HG03025 (cell line): ENCODE results near the gene LTBR.
"Not testable (repeated sequence)": the region's sequence is repeated elsewhere in the genome, so short reads cannot be mapped to it uniquely, and the experiment has no call there.

ENCODE experiments used
- ATAC-seq: cut with Tn5 transposase; IDR thresholded peaks from one replicate; pipeline ENCODE4 v1.9.1; 2021; ENCODE audit warnings: mild to moderate bottlenecking, moderate library complexity; ENCODE audit not compliant: unreplicated experiment, low FRiP score

The LTBR gene

GRCh38 chr12:6420364-6420763, 36.4 kb downstream of the LTBR start:
- ATAC-seq: no peak

GRCh38 chr12:6423267-6424007, 39.5 kb downstream of the LTBR start:
- ATAC-seq: no peak

DNA sequence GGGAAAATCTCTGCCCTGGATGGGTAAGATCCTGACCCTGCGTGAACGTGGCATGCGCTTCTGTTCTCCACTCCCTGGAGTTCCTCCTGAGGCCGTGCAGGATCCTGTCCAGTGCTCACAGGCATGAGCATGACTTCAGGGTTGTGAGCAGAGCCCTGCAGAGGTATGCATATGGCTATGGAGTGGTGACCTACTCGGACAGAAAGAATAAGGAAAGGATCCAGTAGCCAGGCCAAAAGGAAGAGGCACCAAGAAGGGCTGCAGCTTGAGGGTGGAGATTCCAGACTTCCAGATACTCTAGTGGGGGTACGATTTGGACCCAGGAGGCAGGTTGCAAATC, 40.0 kb downstream of the LTBR start:
- ATAC-seq: no peak

DNA sequence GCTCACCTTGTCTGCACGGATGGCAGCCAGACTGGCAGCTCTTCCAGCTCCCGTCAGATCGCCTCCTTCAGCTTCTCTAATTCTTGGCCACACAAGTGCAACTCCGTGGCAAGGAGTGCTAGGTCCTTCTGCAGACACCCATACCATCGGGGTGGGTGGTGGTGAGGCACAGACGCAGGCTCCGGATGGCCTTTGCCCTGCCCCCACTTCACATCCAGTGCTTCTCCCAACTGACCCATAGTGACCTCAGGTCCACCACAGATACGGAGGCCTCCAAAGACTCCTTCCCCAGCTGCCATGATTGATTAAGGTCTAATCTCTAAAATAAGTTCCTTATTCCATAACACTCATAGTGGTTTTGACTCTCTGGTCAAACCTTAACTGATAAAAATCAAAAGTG, 40.9 kb downstream of the LTBR start:
- no peak for ATAC-seq

GRCh38 chr12:6425590-6426531, 41.9 kb downstream of the LTBR start:
- ATAC-seq: no peak

- ATAC-seq: peak; percentile 61
Measured at GRCh38 chr12:6426882-6427671, 43.1 kb downstream of the LTBR start.

- ATAC-seq: not testable (repeated sequence)
Measured at GRCh38 chr12:6427796-6428195, 43.8 kb downstream of the LTBR start.

- no peak for ATAC-seq
Measured at GRCh38 chr12:6428326-6428725, 44.4 kb downstream of the LTBR start.

GRCh38 chr12:6430124-6430989, 46.4 kb downstream of the LTBR start:
- no peak for ATAC-seq

GRCh38 chr12:6432991-6433390, 49.0 kb downstream of the LTBR start:
- no peak for ATAC-seq

DNA sequence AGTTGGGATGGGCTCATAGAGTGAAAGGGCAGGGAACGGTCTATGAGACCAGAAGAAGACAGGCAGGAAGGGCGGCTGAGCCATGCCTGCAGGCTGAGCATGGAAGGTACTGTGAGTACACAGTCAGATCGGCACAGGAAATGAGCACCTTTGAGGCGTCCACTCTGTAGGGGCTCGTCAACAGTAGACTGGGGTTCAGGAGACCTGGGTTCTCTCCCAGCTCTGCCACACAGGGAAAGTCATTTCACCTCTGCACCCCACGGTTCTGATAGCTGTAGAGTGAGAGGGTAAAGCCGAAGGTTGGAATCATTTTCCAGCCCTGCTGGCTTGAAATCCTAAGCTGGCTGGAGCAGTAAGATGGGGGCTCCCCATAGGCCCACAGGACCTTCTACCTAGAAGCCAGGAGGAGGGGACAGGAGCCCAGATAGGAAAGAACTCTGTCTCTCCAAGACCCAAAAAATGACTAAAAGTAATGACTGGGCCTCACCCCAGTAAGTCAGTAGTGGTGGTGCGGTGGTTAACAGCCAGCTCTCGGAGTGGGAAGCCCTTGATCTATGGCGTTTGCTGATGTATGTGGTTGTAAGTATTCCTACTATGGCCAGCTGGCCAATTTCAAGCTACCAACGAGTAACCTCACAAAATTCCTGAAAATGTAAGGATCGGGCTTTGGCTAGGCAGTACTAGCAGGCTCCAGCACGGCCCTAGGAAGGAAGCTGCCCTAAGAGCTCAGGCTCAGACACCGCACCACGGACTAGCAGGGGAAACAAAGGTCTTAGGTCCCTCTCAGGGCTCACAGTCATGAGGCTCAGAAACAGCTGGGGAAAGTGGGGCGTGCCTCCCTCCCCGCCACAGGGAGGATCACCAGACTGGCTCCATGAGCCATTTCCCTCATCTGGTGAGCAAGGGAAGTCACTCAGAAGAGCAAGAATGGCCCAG, 50.5 kb downstream of the LTBR start:
- ATAC-seq: no peak

DNA sequence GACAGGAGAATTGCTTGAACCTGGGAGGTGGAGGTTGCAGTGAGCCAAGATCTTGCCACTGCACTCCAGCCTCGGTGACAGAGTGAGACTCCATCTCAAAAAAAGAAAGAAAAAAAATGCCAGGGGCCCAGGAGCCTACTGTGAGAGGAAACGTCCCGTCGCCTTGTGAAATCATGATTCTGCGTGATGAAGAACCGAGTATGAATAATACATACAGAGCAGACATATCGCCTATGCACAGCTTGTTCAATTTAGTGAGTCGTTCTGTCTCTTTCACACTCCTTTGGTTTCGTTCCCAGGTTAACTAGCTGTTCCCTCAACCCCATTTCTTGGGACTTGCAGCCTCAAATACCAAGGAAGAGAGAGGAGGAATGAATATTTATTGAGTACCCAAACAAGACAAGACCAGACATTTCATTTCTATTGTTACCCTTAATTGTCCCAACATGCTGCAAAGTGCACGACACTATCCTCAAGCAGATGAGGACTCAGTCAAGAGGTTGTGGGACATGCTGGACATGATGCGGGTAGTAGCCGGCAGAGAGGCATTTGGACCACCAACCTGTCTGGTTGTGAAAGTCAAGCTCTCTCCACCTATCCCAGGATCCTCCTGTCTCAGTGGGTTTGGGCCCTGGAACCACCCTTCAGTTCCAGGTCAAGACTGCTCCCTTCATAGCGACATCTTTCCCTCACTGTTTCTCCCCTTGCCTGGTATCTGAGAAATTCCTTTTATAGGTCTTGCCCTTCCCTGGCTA, 52.2 kb downstream of the LTBR start:
- ATAC-seq: no peak

DNA sequence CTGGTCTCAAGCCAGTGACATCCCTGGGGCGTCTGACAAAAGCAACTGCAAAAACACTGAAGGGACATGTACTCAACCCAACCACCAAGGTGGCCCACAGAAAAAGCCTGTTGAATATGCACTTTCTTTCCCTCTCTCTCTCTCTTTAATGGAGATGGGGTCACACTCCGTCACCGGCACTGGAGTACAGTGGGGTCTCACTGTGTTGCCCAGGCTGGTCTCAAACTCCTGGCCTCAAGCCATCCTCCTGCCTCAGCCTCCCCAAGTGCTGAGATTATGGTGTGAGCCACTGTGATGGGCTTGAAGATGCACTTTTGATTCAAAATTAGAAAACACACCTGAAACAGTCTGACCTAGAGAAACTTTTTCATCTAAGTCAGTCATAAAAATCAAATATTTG, 53.6 kb downstream of the LTBR start:
- ATAC-seq: no peak

- ATAC-seq: no peak
Measured at GRCh38 chr12:6438345-6438744, 54.4 kb downstream of the LTBR start.

- ATAC-seq: no peak
Measured at GRCh38 chr12:6440391-6440790, 56.4 kb downstream of the LTBR start.
